C4-2B (cell line): ENCODE results near the gene KCTD16.

ENCODE experiments used
- H3K27ac ChIP-seq: fragments of 450-650 bp; 2 replicates; pipeline ENCODE4 v1.5.1; 2017
- CTCF ChIP-seq: fragments of 450-650 bp; conservative IDR thresholded peaks from 2 replicates; pipeline ENCODE4 v1.5.1; 2017; ENCODE audit warnings: mild to moderate bottlenecking
- ZFX ChIP-seq: fragments of 450-650 bp; IDR thresholded peaks from 2 replicates; pipeline ENCODE4 v1.6.1; 2017

KCTD16 gene

GRCh38 chr5:144427866-144428265, 257.2 kb downstream of the KCTD16 start:
- TF ChIP-seq CTCF (no peak), ZFX (no peak)

GRCh38 chr5:144428326-144428725, 257.7 kb downstream of the KCTD16 start:
- TF ChIP-seq ZFX (no peak), CTCF (no peak)
- H3K27ac ChIP-seq = no peak overlapping the region

More at GRCh38 chr5:144427866-144428265, 257.2 kb downstream of the KCTD16 start:
- H3K27ac ChIP-seq = no peak overlapping the region

- TF ChIP-seq CTCF (no peak), ZFX (no peak)
- H3K27ac ChIP-seq = no peak overlapping the region
Observed at GRCh38 chr5:144429405-144429804, 258.7 kb downstream of the KCTD16 start.

GRCh38 chr5:144429905-144430304, 259.2 kb downstream of the KCTD16 start:
- TF ChIP-seq CTCF = no peak
- TF ChIP-seq ZFX = no peak
- no peak overlapping the region for H3K27ac ChIP-seq

GRCh38 chr5:144433140-144433822, 262.6 kb downstream of the KCTD16 start:
- H3K27ac ChIP-seq = no peak overlapping the region
- TF ChIP-seq ZFX (no peak), CTCF (no peak)

GRCh38 chr5:144433893-144434292, 263.2 kb downstream of the KCTD16 start:
- TF ChIP-seq CTCF (no peak), ZFX (no peak)
- no peak overlapping the region for H3K27ac ChIP-seq

- TF ChIP-seq ZFX (no peak), CTCF (no peak)
Observed at GRCh38 chr5:144436007-144436406, 265.3 kb downstream of the KCTD16 start.

More at GRCh38 chr5:144436007-144436406, 265.3 kb downstream of the KCTD16 start:
- no peak overlapping the region for H3K27ac ChIP-seq
